NCI-H1694 treated with DMSO at 0.1 percent for 48 hours (cell line): ENCODE results near the gene METAP2.
"Not testable (repeated sequence)": the region's sequence is repeated elsewhere in the genome, so short reads cannot be mapped to it uniquely, and the experiment has no call there.

ENCODE experiments used
- DNase-seq: peaks from one replicate; lab custom pipeline; 2025; lab: John Stamatoyannopoulos, UW

Gene METAP2

GRCh38 chr12:95473884-95474659 lies at the start of gene METAP2:
Gene METAP2, plus strand, starts transcription at chr12:95474152. Its CDS starts 28 bp downstream, at chr12:95474180.
- peak; percentile 80 for DNase-seq

GRCh38 chr12:95424271-95424994 lies 49.5 kb upstream of the METAP2 start:
- DNase-seq: no peak

- no peak for DNase-seq
Measured at GRCh38 chr12:95429172-95429510, 44.8 kb upstream of the METAP2 start.

- no peak for DNase-seq
Measured at GRCh38 chr12:95431120-95431519, 42.8 kb upstream of the METAP2 start.

- no peak for DNase-seq
Measured at GRCh38 chr12:95435355-95435754, 38.6 kb upstream of the METAP2 start.

GRCh38 chr12:95437565-95437964 lies 36.4 kb upstream of the METAP2 start:
- DNase-seq: no peak

- no peak for DNase-seq
Measured at GRCh38 chr12:95439461-95440230, 34.3 kb upstream of the METAP2 start.

- no peak for DNase-seq
Measured at GRCh38 chr12:95440401-95440800, 33.6 kb upstream of the METAP2 start.

GRCh38 chr12:95443459-95443858 lies 30.5 kb upstream of the METAP2 start:
- DNase-seq: no peak

GRCh38 chr12:95445099-95445498 lies 28.9 kb upstream of the METAP2 start:
- not testable (repeated sequence) for DNase-seq

GRCh38 chr12:95445884-95446505 lies 28.0 kb upstream of the METAP2 start:
- no peak for DNase-seq

- no peak for DNase-seq
Measured at GRCh38 chr12:95446506-95446900, 27.4 kb upstream of the METAP2 start.

GRCh38 chr12:95449656-95450055 lies 24.3 kb upstream of the METAP2 start:
- not testable (repeated sequence) for DNase-seq

GRCh38 chr12:95452501-95452900 lies 21.5 kb upstream of the METAP2 start:
- not testable (repeated sequence) for DNase-seq

GRCh38 chr12:95453881-95454280 lies 20.1 kb upstream of the METAP2 start:
- DNase-seq: not testable (repeated sequence)

GRCh38 chr12:95454780-95455215 lies 19.2 kb upstream of the METAP2 start:
- DNase-seq: not testable (repeated sequence)

GRCh38 chr12:95457605-95458004 lies 16.3 kb upstream of the METAP2 start:
- not testable (repeated sequence) for DNase-seq

GRCh38 chr12:95458761-95459160 lies 15.2 kb upstream of the METAP2 start:
- no peak for DNase-seq

- DNase-seq: no peak
Measured at GRCh38 chr12:95459310-95459709, 14.6 kb upstream of the METAP2 start.

- DNase-seq: no peak
Measured at GRCh38 chr12:95460105-95460504, 13.8 kb upstream of the METAP2 start.

GRCh38 chr12:95460896-95461295 lies 13.1 kb upstream of the METAP2 start:
- DNase-seq: no peak

GRCh38 chr12:95462081-95462480 lies 11.9 kb upstream of the METAP2 start:
- no peak for DNase-seq
